ENCODE results near the gene LILRB1.

- no peak for TF ChIP-seq SP1 (IDR thresholded peaks at IDR 0.05)
- no peak for TF ChIP-seq ZNF384 (IDR thresholded peaks at IDR 0.05)
- no peak for TF ChIP-seq ELF4 (IDR thresholded peaks at IDR 0.05)
- no peak for TF ChIP-seq HDGF (IDR thresholded peaks at IDR 0.05; ENCODE audit: borderline replicate concordance)
- TF ChIP-seq FOXA1 (IDR thresholded peaks at IDR 0.05), result no peak
- TF ChIP-seq FOXM1 (IDR thresholded peaks at IDR 0.05; ENCODE audit: borderline replicate concordance), result no peak
- TF ChIP-seq BHLHE40 (IDR thresholded peaks at IDR 0.05; ENCODE audit: borderline replicate concordance), result no peak
- TF ChIP-seq, protein P1, sequence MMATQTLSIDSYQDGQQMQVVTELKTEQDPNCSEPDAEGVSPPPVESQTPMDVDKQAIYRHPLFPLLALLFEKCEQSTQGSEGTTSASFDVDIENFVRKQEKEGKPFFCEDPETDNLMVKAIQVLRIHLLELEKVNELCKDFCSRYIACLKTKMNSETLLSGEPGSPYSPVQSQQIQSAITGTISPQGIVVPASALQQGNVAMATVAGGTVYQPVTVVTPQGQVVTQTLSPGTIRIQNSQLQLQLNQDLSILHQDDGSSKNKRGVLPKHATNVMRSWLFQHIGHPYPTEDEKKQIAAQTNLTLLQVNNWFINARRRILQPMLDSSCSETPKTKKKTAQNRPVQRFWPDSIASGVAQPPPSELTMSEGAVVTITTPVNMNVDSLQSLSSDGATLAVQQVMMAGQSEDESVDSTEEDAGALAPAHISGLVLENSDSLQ (IDR thresholded peaks at IDR 0.05), result no peak
- no peak for TF ChIP-seq TARDBP (IDR thresholded peaks at IDR 0.05)
Observed at GRCh38 chr19:54607785-54608150, 22.5 kb upstream of the LILRB1 start.

All from HEK293T (cell line).